Peyer's patch (tissue), 4 donors: ENCODE measurements around the gene NRAP. TPM values are rescaled to one million over a fixed set of nuclear protein-coding genes. Genes with fewer than 3 reads are reported as not detected.

Experiments
- DNase-seq, 3 donors: peaks; one replicate each; pipeline ENCODE4 v3.0.0-alpha.2; 2017 to 2019
- H3K27ac ChIP-seq, 4 donors: fragments of 200-600 bp; sonication (generic); one replicate each; pipeline ENCODE4 v1.5.1; 2016 to 2019
- H3K27me3 ChIP-seq, 2 donors: fragments of 200-600 bp; sonication (generic); one replicate each; pipeline ENCODE4 v1.5.1; 2019
- H3K36me3 ChIP-seq, 3 donors: fragments of 200-600 bp; sonication (generic); one replicate each; pipeline ENCODE4 v1.5.1; 2016 to 2019
- H3K4me1 ChIP-seq, 4 donors: fragments of 200-600 bp; sonication (generic); one replicate each; pipeline ENCODE4 v1.5.1; 2016 to 2019
- H3K4me3 ChIP-seq, 4 donors: fragments of 200-600 bp; sonication (generic); 1 replicate in 3 of 4; 2 replicates in 1 of 4; pipeline ENCODE4 v1.5.1; 2016 to 2019; ENCODE audit warnings: mild to moderate bottlenecking in 1 of 4
- H3K9me3 ChIP-seq, 4 donors: fragments of 200-600 bp; sonication (generic); one replicate each; pipeline ENCODE4 v1.5.1; 2016 to 2019; ENCODE audit warnings: mild to moderate bottlenecking in 1 of 4
- POLR2A ChIP-seq, 2 donors: fragments of 450-650 bp; IDR thresholded peaks; one replicate each; pipeline ENCODE4 v1.5.1; 2017; ENCODE audit warnings: antibody characterized with exemption in 2 of 2, mild to moderate bottlenecking in 2 of 2, moderate library complexity in 2 of 2
- total RNA-seq, 4 donors: library from RNA; depleted of rRNA; stranded (reverse); fragments of >200 nt; gene quantifications; one replicate each; pipeline ENCODE4 v1.1.0, GENCODE V29; 2016
- TF ChIP-seq, protein P1 (sequence below), 6 experiments: fragments of 450-650 bp in 4 of 6; fragments of 200-600 bp in 2 of 6; sonication (generic) in 1 of 6; IDR thresholded peaks; one replicate each; pipeline ENCODE4 v1.5.1; 2017 to 2019; ENCODE audit warnings: antibody characterized with exemption in 6 of 6, mild to moderate bottlenecking in 3 of 6, moderate library complexity in 1 of 6

Gene NRAP
- total RNA-seq, 4 donors from 2014 or later: not detected

- no peak for DNase-seq
- H3K27me3 ChIP-seq: no peaks in the 10 kb centered on the region
- no peak for TF ChIP-seq POLR2A (IDR thresholded peaks at IDR 0.05)
- TF ChIP-seq, protein P1, sequence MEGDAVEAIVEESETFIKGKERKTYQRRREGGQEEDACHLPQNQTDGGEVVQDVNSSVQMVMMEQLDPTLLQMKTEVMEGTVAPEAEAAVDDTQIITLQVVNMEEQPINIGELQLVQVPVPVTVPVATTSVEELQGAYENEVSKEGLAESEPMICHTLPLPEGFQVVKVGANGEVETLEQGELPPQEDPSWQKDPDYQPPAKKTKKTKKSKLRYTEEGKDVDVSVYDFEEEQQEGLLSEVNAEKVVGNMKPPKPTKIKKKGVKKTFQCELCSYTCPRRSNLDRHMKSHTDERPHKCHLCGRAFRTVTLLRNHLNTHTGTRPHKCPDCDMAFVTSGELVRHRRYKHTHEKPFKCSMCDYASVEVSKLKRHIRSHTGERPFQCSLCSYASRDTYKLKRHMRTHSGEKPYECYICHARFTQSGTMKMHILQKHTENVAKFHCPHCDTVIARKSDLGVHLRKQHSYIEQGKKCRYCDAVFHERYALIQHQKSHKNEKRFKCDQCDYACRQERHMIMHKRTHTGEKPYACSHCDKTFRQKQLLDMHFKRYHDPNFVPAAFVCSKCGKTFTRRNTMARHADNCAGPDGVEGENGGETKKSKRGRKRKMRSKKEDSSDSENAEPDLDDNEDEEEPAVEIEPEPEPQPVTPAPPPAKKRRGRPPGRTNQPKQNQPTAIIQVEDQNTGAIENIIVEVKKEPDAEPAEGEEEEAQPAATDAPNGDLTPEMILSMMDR (IDR thresholded peaks at IDR 0.05): no peak
Observed at GRCh38 chr10:113604572-113604971, 59.3 kb downstream of the NRAP start.

DNA sequence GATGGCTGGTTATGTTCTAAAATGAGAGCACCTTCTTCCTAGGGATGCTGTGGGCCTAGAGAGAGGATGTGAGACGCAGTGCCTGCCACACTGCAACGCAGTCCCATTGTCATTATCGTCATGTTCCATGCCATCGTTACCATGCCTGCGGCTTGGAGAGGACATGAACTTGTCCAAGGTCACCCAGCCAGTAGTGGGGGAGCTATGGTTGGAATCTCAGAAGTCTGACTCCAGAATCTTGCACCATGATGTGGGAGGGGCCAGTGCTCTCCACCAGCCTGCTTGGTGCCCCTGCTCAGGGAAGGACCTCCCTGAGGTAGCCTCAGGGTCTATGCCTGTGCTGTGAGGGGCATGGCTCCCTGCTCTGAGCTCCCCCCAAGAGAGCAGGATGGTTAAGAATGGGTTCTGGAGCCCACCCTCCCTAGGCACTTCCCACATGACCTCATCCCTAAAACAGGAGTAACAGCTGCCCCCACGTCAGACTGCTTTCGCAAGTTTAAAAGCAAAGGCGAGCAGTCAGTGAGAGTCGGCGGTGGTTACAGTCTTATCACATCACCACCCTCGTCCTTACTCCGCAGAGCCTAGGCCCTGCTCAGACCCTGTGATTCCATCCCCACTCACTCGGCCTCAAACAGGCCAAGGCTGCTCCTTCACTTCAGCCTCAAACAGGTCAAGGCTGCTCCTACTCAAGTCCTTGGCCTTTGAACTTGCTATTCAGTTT is 60.6 kb downstream of the NRAP start:
- DNase-seq: no peak
- no peaks in the 10 kb centered on the region for H3K4me1 ChIP-seq
- H3K27ac ChIP-seq: no peak overlapping the region
- H3K9me3 ChIP-seq: no peaks in the 10 kb centered on the region
- no peak overlapping the region for H3K4me3 ChIP-seq
- TF ChIP-seq, protein P1 (IDR thresholded peaks at IDR 0.05): no peak
- no peak for TF ChIP-seq POLR2A (IDR thresholded peaks at IDR 0.05)
- no peaks in the 10 kb centered on the region for H3K27me3 ChIP-seq
- no peaks in the 10 kb centered on the region for H3K36me3 ChIP-seq

More at GRCh38 chr10:113604572-113604971, 59.3 kb downstream of the NRAP start:
- Histone ChIP-seq H3K4me3 (no peak overlapping the region), H3K36me3 (no peaks in the 10 kb centered on the region), H3K27ac (no peak overlapping the region), H3K4me1 (no peaks in the 10 kb centered on the region), H3K9me3 (no peaks in the 10 kb centered on the region)

DNA sequence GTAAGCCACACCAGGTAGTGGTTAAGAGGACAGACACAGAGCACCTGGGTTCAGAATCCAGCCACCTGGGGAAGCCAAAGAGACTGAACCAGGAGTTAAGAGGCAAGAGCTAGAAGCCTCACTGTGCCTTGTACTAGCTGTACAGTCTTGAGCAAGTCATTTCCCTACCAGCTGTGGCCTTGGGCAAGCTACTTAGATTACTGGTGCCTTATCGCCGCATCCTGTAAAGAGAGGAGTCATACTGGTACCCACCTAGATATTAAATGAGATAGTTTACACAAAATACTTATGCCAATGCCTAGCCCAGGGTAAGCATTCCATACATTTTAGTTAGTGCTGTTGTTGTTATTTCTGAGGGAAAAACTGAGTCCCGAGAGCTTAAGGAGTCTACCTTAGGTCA is 63.3 kb downstream of the NRAP start:
- TF ChIP-seq, protein P1 (IDR thresholded peaks at IDR 0.05): no peak
- TF ChIP-seq POLR2A (IDR thresholded peaks at IDR 0.05): no peak
- no peaks in the 10 kb centered on the region for H3K9me3 ChIP-seq
- H3K27ac ChIP-seq: no peak overlapping the region
- no peak for DNase-seq
- H3K4me3 ChIP-seq: no peak overlapping the region
- no peaks in the 10 kb centered on the region for H3K36me3 ChIP-seq
- H3K4me1 ChIP-seq: no peaks in the 10 kb centered on the region
- no peaks in the 10 kb centered on the region for H3K27me3 ChIP-seq

DNA sequence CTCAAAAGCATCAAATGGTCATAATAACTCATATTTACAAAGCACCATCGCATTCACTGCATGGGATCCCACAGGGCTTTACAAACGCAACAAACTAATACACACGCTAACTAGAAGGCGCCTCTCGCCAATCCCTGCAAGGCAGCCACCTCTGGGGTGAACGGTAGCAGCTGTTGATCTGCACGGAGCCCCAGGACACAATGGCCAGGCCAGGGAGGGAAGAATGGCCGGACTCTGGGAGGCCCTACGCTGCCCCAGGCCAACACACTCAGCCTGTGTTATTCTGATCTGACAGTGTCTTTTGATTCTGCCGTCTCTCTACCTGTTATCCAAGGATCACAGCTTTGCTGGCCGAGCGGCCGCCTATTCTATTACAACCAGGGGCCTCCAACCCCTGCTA is 69.2 kb downstream of the NRAP start:
- H3K27me3 ChIP-seq: no peaks in the 10 kb centered on the region
- H3K9me3 ChIP-seq: no peaks in the 10 kb centered on the region
- TF ChIP-seq, protein P1 (IDR thresholded peaks at IDR 0.05): no peak
- no peak for TF ChIP-seq POLR2A (IDR thresholded peaks at IDR 0.05)
- H3K36me3 ChIP-seq: no peaks in the 10 kb centered on the region
- no peaks in the 10 kb centered on the region for H3K4me1 ChIP-seq
- no peak for DNase-seq
- no peak overlapping the region for H3K4me3 ChIP-seq
- H3K27ac ChIP-seq: no peak overlapping the region

DNA sequence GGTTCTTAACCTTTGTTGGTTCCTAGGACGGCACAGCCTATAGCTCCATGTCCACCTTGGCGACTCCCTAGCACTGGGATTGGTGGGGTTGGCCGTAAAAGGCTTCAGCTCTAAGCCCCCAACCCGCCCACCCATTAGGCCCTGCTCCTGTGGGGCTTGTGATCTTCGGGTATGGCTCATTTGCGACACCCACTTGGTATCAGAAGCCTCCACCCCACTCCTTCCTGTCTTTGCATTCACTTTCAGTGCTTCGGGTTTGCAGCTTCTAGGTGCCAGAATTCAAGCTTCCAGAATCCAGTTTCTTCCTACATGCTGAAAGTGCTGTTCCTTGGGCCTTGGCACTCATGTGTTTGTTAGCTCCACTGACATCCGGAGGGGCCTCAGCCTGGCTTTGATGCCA is 71.5 kb downstream of the NRAP start:
- H3K36me3 ChIP-seq: no peaks in the 10 kb centered on the region
- H3K4me1 ChIP-seq: no peaks in the 10 kb centered on the region
- H3K9me3 ChIP-seq: no peaks in the 10 kb centered on the region
- DNase-seq: no peak
- H3K4me3 ChIP-seq: no peak overlapping the region
- no peaks in the 10 kb centered on the region for H3K27me3 ChIP-seq
- no peak overlapping the region for H3K27ac ChIP-seq
- TF ChIP-seq, protein P1 (IDR thresholded peaks at IDR 0.05): no peak
- TF ChIP-seq POLR2A (IDR thresholded peaks at IDR 0.05): no peak
